GM12874 (cell line): ENCODE measurements around the gene HACL1.

ENCODE experiments used
- TF ChIP-seq, protein P1 (sequence below): IDR thresholded peaks from 2 replicates; pipeline ENCODE4 v1.5.1; 2011; ENCODE audit warnings: low read depth, mild to moderate bottlenecking, control low read depth, low read length, moderate library complexity; ENCODE audit not compliant: insufficient read depth

HACL1 gene

DNA sequence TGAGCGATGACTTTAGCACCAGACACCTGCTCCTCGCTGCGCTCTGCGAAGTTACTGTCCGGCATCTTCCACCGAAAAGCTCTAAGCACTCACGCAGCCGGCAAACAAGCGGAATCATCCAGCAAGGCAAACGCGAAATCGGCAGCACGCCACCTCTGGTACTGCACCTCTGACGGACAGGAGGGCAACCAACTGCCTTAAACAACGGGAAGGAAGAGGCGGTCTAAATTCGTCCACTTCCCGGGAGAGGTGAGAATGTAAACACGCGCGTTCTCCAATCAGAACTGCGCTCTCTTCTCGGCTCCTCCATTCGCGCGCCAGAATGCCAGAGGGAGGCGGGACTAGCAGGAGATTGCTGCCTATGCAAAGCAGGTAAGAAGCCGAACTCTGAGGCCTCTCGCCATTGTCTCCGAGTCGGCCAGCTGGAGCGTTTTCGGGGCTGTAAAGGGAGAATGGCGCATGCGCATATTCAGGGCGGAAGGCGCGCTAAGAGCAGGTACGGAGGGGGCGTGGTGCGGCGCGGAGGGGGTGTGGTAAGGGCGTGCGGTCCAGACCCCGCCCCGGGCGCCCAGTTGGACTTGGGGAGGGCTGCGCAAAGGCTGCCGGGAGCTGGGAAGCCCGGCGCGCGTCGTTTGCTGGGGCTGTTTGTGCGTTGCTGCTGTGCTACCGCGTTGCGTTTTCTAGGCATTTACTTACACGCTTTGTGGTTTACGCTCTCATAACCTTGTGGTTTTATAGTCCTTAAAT is at the start of gene HACL1, which contains the start of gene BTD:
Gene HACL1 (minus strand): TSS at position 171 of the 747 bp plus-strand sequence. CDS start 106 bp downstream, at position 65.
Gene BTD (plus strand): TSS at position 347 of the 747 bp plus-strand sequence. CDS start 33,695 bp downstream, outside the sequence.
- TF ChIP-seq, protein P1, sequence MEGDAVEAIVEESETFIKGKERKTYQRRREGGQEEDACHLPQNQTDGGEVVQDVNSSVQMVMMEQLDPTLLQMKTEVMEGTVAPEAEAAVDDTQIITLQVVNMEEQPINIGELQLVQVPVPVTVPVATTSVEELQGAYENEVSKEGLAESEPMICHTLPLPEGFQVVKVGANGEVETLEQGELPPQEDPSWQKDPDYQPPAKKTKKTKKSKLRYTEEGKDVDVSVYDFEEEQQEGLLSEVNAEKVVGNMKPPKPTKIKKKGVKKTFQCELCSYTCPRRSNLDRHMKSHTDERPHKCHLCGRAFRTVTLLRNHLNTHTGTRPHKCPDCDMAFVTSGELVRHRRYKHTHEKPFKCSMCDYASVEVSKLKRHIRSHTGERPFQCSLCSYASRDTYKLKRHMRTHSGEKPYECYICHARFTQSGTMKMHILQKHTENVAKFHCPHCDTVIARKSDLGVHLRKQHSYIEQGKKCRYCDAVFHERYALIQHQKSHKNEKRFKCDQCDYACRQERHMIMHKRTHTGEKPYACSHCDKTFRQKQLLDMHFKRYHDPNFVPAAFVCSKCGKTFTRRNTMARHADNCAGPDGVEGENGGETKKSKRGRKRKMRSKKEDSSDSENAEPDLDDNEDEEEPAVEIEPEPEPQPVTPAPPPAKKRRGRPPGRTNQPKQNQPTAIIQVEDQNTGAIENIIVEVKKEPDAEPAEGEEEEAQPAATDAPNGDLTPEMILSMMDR = 0 out of 2 replicates have a peak, but pooled peaks have one; percentile 33

DNA sequence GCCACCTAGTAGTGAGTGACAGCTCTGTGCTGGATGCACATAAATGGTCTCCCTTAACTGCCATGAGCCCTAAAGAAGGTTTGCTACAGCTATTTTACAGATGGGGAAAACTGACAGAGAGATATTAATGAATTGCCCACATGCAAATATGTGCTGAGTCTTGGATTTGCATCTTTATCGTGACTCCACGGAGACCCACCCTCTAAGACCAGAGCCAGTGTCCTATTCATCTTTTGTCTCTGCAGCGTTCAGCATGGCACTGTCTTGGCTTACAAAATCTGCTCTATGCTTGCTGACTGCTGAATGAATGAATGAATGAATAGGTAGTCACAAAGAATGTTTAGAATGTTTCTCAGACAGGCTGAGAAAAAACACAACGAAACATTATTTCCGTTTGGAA is 48.5 kb upstream of the HACL1 start:
- TF ChIP-seq, protein P1 = no peak

DNA sequence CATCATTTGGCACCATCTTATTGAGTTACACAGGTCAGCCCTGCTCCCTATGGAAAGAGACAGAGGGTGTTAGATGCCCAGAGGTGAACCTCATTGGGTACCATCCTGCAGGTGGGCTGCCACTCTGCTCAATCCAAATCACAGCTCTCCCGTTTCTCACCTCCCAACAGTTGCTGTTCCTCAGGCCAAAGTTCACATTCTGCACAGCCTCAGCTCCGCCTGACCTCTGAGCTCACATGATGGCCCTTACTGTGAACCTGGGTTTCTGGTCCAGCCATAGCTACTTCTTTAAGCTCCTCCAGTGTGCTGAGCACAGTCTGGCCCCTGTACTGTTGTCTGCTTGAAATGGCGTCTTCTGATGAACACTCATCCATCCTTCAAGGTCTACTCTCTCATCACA is 48.0 kb upstream of the HACL1 start:
- TF ChIP-seq, protein P1 = no peak

DNA sequence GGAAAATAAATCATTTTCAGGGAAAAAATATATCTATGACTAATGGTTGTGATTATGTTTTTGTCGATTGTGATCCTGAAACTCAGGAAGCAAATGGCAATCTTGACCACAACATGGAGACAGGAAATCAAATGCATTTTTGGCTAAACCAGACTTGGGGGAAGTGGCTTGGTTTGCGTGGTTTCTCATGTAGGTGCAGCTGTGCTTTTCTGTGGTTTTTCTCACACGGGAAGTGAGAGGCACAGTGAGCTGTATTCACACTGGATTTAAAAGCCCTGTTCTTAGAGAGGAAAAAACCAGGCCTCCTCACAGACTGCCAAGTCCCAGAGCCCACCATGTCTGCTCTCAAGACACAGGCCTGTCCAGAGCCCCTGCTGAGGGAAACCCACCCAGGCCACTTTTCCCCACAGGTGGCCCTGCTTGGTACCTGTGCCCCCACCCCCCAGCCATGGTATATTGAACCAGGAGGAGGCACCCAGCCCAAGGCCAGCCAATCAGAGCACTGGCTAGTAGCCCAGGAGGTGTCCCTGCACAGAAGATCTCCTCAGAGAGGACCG is 46.3 kb upstream of the HACL1 start:
- TF ChIP-seq, protein P1 = no peak

DNA sequence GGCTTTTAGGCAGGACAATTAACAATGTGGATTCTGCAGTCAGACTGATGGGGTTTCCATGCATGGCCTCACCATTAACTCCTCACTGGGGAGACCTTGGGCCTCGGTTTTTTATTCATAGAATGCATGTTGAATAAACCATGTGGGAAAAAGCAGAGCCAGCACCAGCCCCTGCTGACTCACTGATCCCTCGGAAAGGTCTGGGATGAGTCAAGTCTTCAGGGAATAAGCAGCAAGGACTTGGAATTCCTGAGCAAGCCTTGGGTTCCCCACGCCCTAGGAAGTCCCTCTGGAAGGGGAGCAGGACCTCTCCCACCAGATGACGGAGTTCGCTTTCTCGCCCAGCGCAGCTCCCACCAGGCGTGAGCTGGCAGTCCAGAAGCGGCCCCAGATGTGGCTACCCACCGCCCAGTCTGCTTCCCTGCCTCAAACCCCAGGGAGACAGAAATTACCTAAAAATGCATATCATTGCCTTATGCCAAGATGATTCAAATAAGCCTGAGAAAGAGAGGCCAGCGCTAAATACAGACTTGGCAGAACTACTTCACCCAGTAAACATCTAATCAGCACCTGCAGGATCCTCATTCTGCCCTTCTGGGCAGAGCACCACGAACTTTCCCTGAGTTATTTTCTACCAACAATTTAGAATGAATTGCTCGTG is 45.6 kb upstream of the HACL1 start:
- TF ChIP-seq, protein P1 = no peak

DNA sequence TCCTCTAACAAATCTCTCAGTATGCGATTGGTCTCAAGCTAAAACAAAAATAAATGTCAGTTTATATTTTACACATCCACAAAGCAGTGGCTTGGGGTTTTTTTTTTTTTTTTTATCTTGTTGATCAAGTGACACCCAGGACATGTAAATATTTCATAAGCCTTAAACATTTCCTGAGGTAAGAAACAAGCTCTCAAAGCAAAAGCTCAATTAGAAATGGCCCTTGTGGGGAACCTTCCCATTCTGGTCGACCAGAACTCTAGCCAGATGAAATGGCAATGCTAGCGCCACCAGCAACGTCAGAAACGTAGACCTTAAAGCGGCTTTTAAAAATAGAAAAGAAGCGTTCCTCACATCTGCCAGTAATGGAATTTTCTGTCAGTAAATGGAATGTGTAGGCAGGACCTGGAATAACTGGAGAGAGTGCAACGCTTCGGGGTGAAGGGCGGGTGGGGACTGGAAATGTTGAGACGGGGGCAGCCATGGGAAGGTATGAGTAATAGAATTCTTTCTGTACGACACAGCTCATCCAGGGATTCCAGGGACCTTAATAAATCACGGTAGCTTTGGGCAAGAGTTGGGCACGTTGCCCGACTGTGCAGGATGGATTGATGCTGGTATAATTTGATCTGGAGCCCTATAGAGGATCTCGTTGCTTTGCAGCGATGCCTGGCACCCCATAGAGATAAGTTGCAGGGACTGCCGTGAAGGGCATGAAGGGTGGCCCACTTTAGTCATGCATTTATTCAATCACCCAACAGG is 44.6 kb upstream of the HACL1 start:
- TF ChIP-seq, protein P1 = no peak

DNA sequence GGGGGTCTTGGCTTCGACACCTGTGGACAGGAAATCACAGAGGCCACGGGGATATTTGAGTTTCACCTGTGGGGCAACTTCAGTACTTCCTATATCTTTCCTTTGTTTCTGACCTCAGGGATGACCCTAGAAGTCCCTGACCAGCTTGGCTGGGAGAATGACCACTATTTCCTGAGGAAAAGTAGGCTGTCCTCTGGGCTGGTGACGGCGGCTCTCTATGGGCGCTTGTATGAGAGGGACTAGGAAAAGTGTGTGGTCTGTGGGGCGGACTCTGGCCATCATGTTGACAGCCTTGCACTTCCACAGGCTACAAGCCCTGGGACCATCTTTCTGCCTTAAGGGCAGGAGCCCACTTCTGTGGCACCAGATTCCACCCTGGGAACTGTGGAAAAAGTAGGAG is 43.9 kb upstream of the HACL1 start:
- TF ChIP-seq, protein P1 = no peak
